SK-N-SH (cell line): Measurements from ENCODE around the gene PDGFA. TPM values are rescaled to one million over a fixed set of nuclear protein-coding genes. Genes with fewer than 3 reads are reported as not detected.

Experiments
- CTCF ChIA-PET: fragments of 300-600, 350-600 bp; formaldehyde crosslinking; extraction: SDS; loops from one replicate; lab custom pipeline; 2021; lab: Yijun Ruan, JAX
- POLR2A ChIA-PET: fragments of 350-600 bp; sonication (Branson Sonifier 250); formaldehyde crosslinking; extraction: SDS; loops from one replicate; lab custom pipeline; 2020; ENCODE audit warnings: antibody characterized with exemption, inconsistent platforms; lab: Yijun Ruan, JAX
- DNase-seq: peaks from one replicate; pipeline ENCODE4 v3.0.0; 2012
- H2AFZ ChIP-seq: fragments of 200-600 bp; sonication (generic); 2 replicates; pipeline ENCODE4 v1.8.1; 2016; ENCODE audit warnings: antibody characterized with exemption, mild to moderate bottlenecking, low read depth
- H3F3A ChIP-seq: fragments of 200-600 bp; sonication (generic); replicated peaks from 2 replicates; pipeline ENCODE3; 2016; ENCODE audit warnings: antibody characterized with exemption, mild to moderate bottlenecking; ENCODE audit not compliant: insufficient read depth
- H3K27ac ChIP-seq, 2 experiments: fragments of 200-500 bp in 1 of 2; fragments of 200-600 bp in 1 of 2; sonication (Bioruptor generic) in 1 of 2; sonication (generic), shearing (Covaris generic) in 1 of 2; 2 replicates each; pipeline versions ENCODE4 v1.5.1 to v1.6.1; 2014 to 2016; ENCODE audit warnings: low read depth in 2 of 2, inconsistent platforms in 1 of 2, low read length in 1 of 2, mild to moderate bottlenecking in 1 of 2, mixed read lengths in 1 of 2
- H3K27me3 ChIP-seq: fragments of 200-600 bp; sonication (generic), shearing (Covaris generic); 2 replicates; pipeline ENCODE4 v1.6.1; 2016; ENCODE audit warnings: mixed run types; ENCODE audit not compliant: insufficient read depth
- H3K36me3 ChIP-seq, 2 experiments: fragments of 200-500 bp in 1 of 2; fragments of 200-600 bp in 1 of 2; sonication (Bioruptor generic) in 1 of 2; sonication (generic) in 1 of 2; replicated peaks in 1 of 2; 2 replicates each; pipeline versions ENCODE3 to v1.5.1; 2014 to 2016; ENCODE audit warnings: low read length in 1 of 2, mild to moderate bottlenecking in 1 of 2; ENCODE audit not compliant: insufficient read depth in 2 of 2, control insufficient read depth in 1 of 2
- H3K4me1 ChIP-seq, 2 experiments: fragments of 200-500 bp in 1 of 2; fragments of 200-600 bp in 1 of 2; sonication (Bioruptor generic) in 1 of 2; sonication (generic), shearing (Covaris generic) in 1 of 2; 2 replicates each; pipeline versions ENCODE4 v1.5.1 to v1.6.1; 2014 to 2016; ENCODE audit warnings: low read depth in 1 of 2, low read length in 1 of 2, mixed run types in 1 of 2; ENCODE audit not compliant: insufficient read depth in 2 of 2, control insufficient read depth in 1 of 2
- H3K4me2 ChIP-seq: fragments of 200-600 bp; sonication (generic), shearing (Covaris generic); 2 replicates; pipeline ENCODE4 v1.6.1; 2017; ENCODE audit warnings: mixed run types
- H3K4me3 ChIP-seq, 2 experiments: fragments of 200-500 bp in 1 of 2; fragments of 200-600 bp in 1 of 2; sonication (Bioruptor generic) in 1 of 2; sonication (generic), shearing (Covaris generic) in 1 of 2; 2 replicates each; pipeline versions ENCODE4 v1.5.1 to v1.8.1; 2014 to 2016; ENCODE audit warnings: low read depth in 2 of 2, inconsistent platforms in 1 of 2, low read length in 1 of 2, mild to moderate bottlenecking in 1 of 2, mixed read lengths in 1 of 2, moderate library complexity in 1 of 2
- H3K79me2 ChIP-seq: fragments of 200-600 bp; sonication (generic); 2 replicates; pipeline ENCODE4 v1.8.1; 2017; ENCODE audit warnings: mild to moderate bottlenecking; ENCODE audit not compliant: insufficient read depth
- H3K9ac ChIP-seq: fragments of 200-600 bp; sonication (generic); 2 replicates; pipeline ENCODE4 v1.6.1; 2017; ENCODE audit warnings: mixed run types
- H3K9me2 ChIP-seq: fragments of 200-600 bp; sonication (generic); 2 replicates; pipeline ENCODE4 v1.6.1; 2017; ENCODE audit warnings: mixed run types
- H3K9me3 ChIP-seq: fragments of 200-600 bp; sonication (generic); 2 replicates; pipeline ENCODE4 v1.6.1; 2017; ENCODE audit warnings: mixed run types, mild to moderate bottlenecking, moderate library complexity
- H4K20me1 ChIP-seq: fragments of 200-600 bp; sonication (generic); 2 replicates; pipeline ENCODE4 v1.6.1; 2017; ENCODE audit warnings: mild to moderate bottlenecking, mixed run types; ENCODE audit not compliant: insufficient read depth
- CHD2 ChIP-seq: fragments of 150-350 bp; IDR thresholded peaks from 2 replicates; pipeline ENCODE4 v1.6.1; 2018; ENCODE audit warnings: low read length; ENCODE audit not compliant: partially characterized antibody
- ELF1 ChIP-seq: IDR thresholded peaks from 2 replicates; pipeline ENCODE4 v1.4.0; 2012
- GATA2 ChIP-seq: sonication (generic); formaldehyde crosslinking; IDR thresholded peaks from 2 replicates; pipeline ENCODE4 v1.5.0; 2020; ENCODE audit warnings: mild to moderate bottlenecking, missing genetic modification reagents
- JUND ChIP-seq: IDR thresholded peaks from 2 replicates; pipeline ENCODE4 v1.4.0; 2012
- MXI1 ChIP-seq: IDR thresholded peaks from 2 replicates; pipeline ENCODE4 v1.6.1; 2012; ENCODE audit warnings: mild to moderate bottlenecking, low read depth, low read length, improper control_type of control experiment
- NRF1 ChIP-seq: IDR thresholded peaks from 2 replicates; pipeline ENCODE4 v1.6.1; 2012; ENCODE audit warnings: low read depth, mild to moderate bottlenecking, low read length
- POLR2AphosphoS5 ChIP-seq: IDR thresholded peaks from 2 replicates; pipeline ENCODE4 v1.6.1; 2012; ENCODE audit warnings: low read depth, low read length
- RAD21 ChIP-seq: IDR thresholded peaks from 2 replicates; pipeline ENCODE4 v1.6.1; 2012; ENCODE audit warnings: mild to moderate bottlenecking, low read length
- RCOR1 ChIP-seq: fragments of 150-350 bp; IDR thresholded peaks from 2 replicates; pipeline ENCODE4 v1.6.1; 2017; ENCODE audit warnings: antibody characterized with exemption, low read length
- SMC3 ChIP-seq: IDR thresholded peaks from 2 replicates; pipeline ENCODE4 v1.6.1; 2012; ENCODE audit warnings: low read depth, low read length, improper control_type of control experiment
- TAF1 ChIP-seq: IDR thresholded peaks from 2 replicates; pipeline ENCODE4 v1.6.1; 2012; ENCODE audit warnings: low read depth, mild to moderate bottlenecking, low read length, moderate library complexity, borderline replicate concordance
- TCF12 ChIP-seq: IDR thresholded peaks from 2 replicates; pipeline ENCODE4 v1.4.0; 2012
- TEAD4 ChIP-seq: IDR thresholded peaks from 2 replicates; pipeline ENCODE4 v1.4.0; 2012; ENCODE audit warnings: mild to moderate bottlenecking, borderline replicate concordance; ENCODE audit not compliant: insufficient read depth
- YY1 ChIP-seq: IDR thresholded peaks from 2 replicates; pipeline ENCODE4 v1.4.0; 2012; ENCODE audit warnings: low read depth, mild to moderate bottlenecking
- WGBS: methylation state at CpG from one replicate; pipeline ENCODE4 v1.1.6; 2017; ENCODE audit warnings: low lambda C conversion rate; 5-methylcytosine and 5-hydroxymethylcytosine counted together
- polyA plus RNA-seq, 3 experiments: library from polyadenylated mRNA; depleted of rRNA; stranded (reverse); fragments of >200 nt; gene quantifications; 2 replicates each; pipeline ENCODE4 v1.2.3, GENCODE V29; 2012
- TF ChIP-seq, protein P1 (sequence below): IDR thresholded peaks from 2 replicates; pipeline ENCODE4 v1.4.0; 2012; ENCODE audit warnings: low read depth, borderline replicate concordance
- TF ChIP-seq, protein P2 (sequence below): fragments of 150-350 bp; IDR thresholded peaks from 2 replicates; pipeline ENCODE4 v1.6.1; 2016; ENCODE audit warnings: mild to moderate bottlenecking, low read depth, low read length
- TF ChIP-seq, protein P3 (sequence below): fragments of 200-600 bp; sonication (generic); IDR thresholded peaks from 2 replicates; pipeline ENCODE4 v1.6.1; 2017; ENCODE audit warnings: antibody characterized with exemption, mild to moderate bottlenecking, moderate library complexity
- TF ChIP-seq, protein P4 (sequence below): IDR thresholded peaks from 2 replicates; pipeline ENCODE4 v1.4.0; 2012; ENCODE audit warnings: low read depth
- TF ChIP-seq, protein P5 (sequence below): IDR thresholded peaks from 2 replicates; pipeline ENCODE4 v1.4.0; 2012; ENCODE audit warnings: low read depth, borderline replicate concordance

PDGFA gene
- polyA plus RNA-seq, 1 of the 3 experiments (the other 2 are of a cell fraction), result 18.9 TPM

DNA sequence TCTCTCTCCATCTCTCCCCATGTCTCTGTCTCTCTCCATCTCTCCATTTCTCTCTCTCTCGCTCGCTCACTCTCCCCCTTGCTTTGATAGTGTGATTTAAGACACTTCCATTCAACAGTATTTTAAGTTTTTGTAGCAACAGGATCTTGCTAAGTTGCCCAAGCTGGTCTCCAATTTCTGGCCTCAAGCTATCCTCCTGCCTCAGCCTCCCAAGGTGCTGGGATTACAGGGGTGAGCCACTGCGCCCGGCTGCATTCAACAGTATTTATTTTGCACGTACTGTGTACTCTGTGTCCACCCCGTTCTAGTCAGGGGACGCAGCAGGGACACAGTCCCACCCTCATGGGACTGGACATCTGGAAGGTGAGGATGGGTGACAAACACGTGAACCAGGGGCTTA is 14.4 kb upstream of the PDGFA start:
- no peaks in the 10 kb centered on the region for H3K36me3 ChIP-seq
- ChIA-PET CTCF (no interaction called here), POLR2A (no interaction called here)

GRCh38 chr7:533266-533665 is 13.6 kb upstream of the PDGFA start:
- H3K79me2 ChIP-seq, result no peaks in the 10 kb centered on the region
- no peaks in the 10 kb centered on the region for H3K9me2 ChIP-seq
- 41% methylated on average over 16 of the region's 17 CpGs for WGBS
- no peak for DNase-seq
- peaks cover 0 to 6% of the 10 kb centered on the region in 2 experiments; a peak in 3 of 4 replicates for H3K4me1 ChIP-seq
- no peak overlapping the region for H3K27ac ChIP-seq
- H3K9me3 ChIP-seq, result no peaks in the 10 kb centered on the region
- CTCF ChIA-PET, result no interaction called here
- no peak overlapping the region for H2AFZ ChIP-seq
- H3K9ac ChIP-seq, result no peak overlapping the region
- no peak overlapping the region for H3K4me3 ChIP-seq
- H3K36me3 ChIP-seq, result no peaks in the 10 kb centered on the region
- POLR2A ChIA-PET, result no interaction called here
- no peaks in the 10 kb centered on the region for H3K27me3 ChIP-seq
- H3F3A ChIP-seq, result no peaks in the 10 kb centered on the region
- no peak overlapping the region for H3K4me2 ChIP-seq
- H4K20me1 ChIP-seq, result no peaks in the 10 kb centered on the region
- TF ChIP-seq GATA2 (CRISPR knock-in tag), result no peak
- TF ChIP-seq YY1, result no peak
- TF ChIP-seq POLR2AphosphoS5, result no peak
- TF ChIP-seq, protein P1, sequence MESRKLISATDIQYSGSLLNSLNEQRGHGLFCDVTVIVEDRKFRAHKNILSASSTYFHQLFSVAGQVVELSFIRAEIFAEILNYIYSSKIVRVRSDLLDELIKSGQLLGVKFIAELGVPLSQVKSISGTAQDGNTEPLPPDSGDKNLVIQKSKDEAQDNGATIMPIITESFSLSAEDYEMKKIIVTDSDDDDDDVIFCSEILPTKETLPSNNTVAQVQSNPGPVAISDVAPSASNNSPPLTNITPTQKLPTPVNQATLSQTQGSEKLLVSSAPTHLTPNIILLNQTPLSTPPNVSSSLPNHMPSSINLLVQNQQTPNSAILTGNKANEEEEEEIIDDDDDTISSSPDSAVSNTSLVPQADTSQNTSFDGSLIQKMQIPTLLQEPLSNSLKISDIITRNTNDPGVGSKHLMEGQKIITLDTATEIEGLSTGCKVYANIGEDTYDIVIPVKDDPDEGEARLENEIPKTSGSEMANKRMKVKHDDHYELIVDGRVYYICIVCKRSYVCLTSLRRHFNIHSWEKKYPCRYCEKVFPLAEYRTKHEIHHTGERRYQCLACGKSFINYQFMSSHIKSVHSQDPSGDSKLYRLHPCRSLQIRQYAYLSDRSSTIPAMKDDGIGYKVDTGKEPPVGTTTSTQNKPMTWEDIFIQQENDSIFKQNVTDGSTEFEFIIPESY, result no peak
- no peak for TF ChIP-seq RCOR1
- TF ChIP-seq TEAD4, result no peak
- TF ChIP-seq MXI1, result no peak
- TF ChIP-seq TCF12, result no peak
- TF ChIP-seq JUND, result no peak
- TF ChIP-seq, protein P2, sequence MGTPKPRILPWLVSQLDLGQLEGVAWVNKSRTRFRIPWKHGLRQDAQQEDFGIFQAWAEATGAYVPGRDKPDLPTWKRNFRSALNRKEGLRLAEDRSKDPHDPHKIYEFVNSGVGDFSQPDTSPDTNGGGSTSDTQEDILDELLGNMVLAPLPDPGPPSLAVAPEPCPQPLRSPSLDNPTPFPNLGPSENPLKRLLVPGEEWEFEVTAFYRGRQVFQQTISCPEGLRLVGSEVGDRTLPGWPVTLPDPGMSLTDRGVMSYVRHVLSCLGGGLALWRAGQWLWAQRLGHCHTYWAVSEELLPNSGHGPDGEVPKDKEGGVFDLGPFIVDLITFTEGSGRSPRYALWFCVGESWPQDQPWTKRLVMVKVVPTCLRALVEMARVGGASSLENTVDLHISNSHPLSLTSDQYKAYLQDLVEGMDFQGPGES, result no peak
- TF ChIP-seq, protein P3, sequence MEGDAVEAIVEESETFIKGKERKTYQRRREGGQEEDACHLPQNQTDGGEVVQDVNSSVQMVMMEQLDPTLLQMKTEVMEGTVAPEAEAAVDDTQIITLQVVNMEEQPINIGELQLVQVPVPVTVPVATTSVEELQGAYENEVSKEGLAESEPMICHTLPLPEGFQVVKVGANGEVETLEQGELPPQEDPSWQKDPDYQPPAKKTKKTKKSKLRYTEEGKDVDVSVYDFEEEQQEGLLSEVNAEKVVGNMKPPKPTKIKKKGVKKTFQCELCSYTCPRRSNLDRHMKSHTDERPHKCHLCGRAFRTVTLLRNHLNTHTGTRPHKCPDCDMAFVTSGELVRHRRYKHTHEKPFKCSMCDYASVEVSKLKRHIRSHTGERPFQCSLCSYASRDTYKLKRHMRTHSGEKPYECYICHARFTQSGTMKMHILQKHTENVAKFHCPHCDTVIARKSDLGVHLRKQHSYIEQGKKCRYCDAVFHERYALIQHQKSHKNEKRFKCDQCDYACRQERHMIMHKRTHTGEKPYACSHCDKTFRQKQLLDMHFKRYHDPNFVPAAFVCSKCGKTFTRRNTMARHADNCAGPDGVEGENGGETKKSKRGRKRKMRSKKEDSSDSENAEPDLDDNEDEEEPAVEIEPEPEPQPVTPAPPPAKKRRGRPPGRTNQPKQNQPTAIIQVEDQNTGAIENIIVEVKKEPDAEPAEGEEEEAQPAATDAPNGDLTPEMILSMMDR, result no peak
- TF ChIP-seq RAD21, result no peak

More for the DNA sequence above, 14.4 kb upstream of the PDGFA start:
- no peaks in the 10 kb centered on the region for H3F3A ChIP-seq
- no peaks in the 10 kb centered on the region for H3K79me2 ChIP-seq
- DNase-seq, result no peak
- H3K27me3 ChIP-seq, result no peaks in the 10 kb centered on the region
- no peaks in the 10 kb centered on the region for H3K9me2 ChIP-seq
- WGBS, result 87% methylated on average over 8 of the region's 8 CpGs
- H2AFZ ChIP-seq, result no peak overlapping the region
- no peak overlapping the region for H3K4me3 ChIP-seq
- TF ChIP-seq, protein P3, result no peak
- no peak for TF ChIP-seq CHD2
- TF ChIP-seq, protein P4, sequence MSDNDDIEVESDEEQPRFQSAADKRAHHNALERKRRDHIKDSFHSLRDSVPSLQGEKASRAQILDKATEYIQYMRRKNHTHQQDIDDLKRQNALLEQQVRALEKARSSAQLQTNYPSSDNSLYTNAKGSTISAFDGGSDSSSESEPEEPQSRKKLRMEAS, result no peak
- no peak for TF ChIP-seq SMC3
- TF ChIP-seq ELF1, result no peak
- no peak for TF ChIP-seq TAF1
- TF ChIP-seq, protein P5, sequence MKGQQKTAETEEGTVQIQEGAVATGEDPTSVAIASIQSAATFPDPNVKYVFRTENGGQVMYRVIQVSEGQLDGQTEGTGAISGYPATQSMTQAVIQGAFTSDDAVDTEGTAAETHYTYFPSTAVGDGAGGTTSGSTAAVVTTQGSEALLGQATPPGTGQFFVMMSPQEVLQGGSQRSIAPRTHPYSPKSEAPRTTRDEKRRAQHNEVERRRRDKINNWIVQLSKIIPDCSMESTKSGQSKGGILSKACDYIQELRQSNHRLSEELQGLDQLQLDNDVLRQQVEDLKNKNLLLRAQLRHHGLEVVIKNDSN, result no peak
- no peak for TF ChIP-seq NRF1
- no peak for TF ChIP-seq MXI1
- no peak for TF ChIP-seq YY1
- no peaks in the 10 kb centered on the region for H3K9me3 ChIP-seq
- H3K27ac ChIP-seq, result no peak overlapping the region
- no peak overlapping the region for H3K9ac ChIP-seq
- H3K4me2 ChIP-seq, result no peak overlapping the region
- H4K20me1 ChIP-seq, result no peaks in the 10 kb centered on the region
- peaks cover 0 to 14% of the 10 kb centered on the region in 2 experiments; a peak in 3 of 4 replicates for H3K4me1 ChIP-seq
